OCI-LY3 (cell line): ENCODE results near the gene ABCC8.

ENCODE experiments used
- H2AFZ ChIP-seq: fragments of 200-600, 300-600 bp; shearing (Covaris generic); 2 replicates; pipeline ENCODE4 v1.6.0; 2014; ENCODE audit warnings: antibody characterized with exemption, low read depth, low read length
- H3K27ac ChIP-seq: fragments of 200-600, 300-600 bp; sonication (generic); 2 replicates; pipeline ENCODE4 v1.5.1; 2014; ENCODE audit warnings: mild to moderate bottlenecking, low read length, moderate library complexity, mixed read lengths
- H3K27me3 ChIP-seq: fragments of 200-600, 300-600 bp; sonication (generic); 2 replicates; pipeline ENCODE4 v1.6.1; 2014; ENCODE audit warnings: low read depth, low read length, mixed read lengths
- H3K36me3 ChIP-seq: fragments of 200-600, 300-600 bp; sonication (generic); replicated peaks from 2 replicates; pipeline ENCODE3; 2014; ENCODE audit warnings: low read depth, low read length, mixed read lengths
- H3K4me1 ChIP-seq: fragments of 300-600, 200-600 bp; sonication (generic); 2 replicates; pipeline ENCODE4 v1.6.1; 2014; ENCODE audit warnings: low read length, mixed read lengths
- H3K4me2 ChIP-seq: fragments of 200-600, 300-600 bp; sonication (generic); 2 replicates; pipeline ENCODE4 v1.6.1; 2014; ENCODE audit warnings: low read length, mixed read lengths
- H3K4me3 ChIP-seq: fragments of 300-600, 200-600 bp; sonication (generic); 2 replicates; pipeline ENCODE4 v1.5.1; 2014; ENCODE audit warnings: antibody characterized with exemption, mild to moderate bottlenecking, low read length, moderate library complexity
- H3K79me2 ChIP-seq: fragments of 300-600, 200-600 bp; shearing (Covaris generic); 2 replicates; pipeline ENCODE4 v1.6.1; 2014; ENCODE audit warnings: mild to moderate bottlenecking, low read length, mixed read lengths
- H3K9ac ChIP-seq: fragments of 300-600, 200-600 bp; shearing (Covaris generic); 2 replicates; pipeline ENCODE4 v1.6.0; 2014; ENCODE audit warnings: mild to moderate bottlenecking, low read length, moderate library complexity
- H3K9me3 ChIP-seq: fragments of 200-600, 300-600 bp; shearing (Covaris generic); 2 replicates; pipeline ENCODE4 v1.6.1; 2014; ENCODE audit warnings: low read length, mixed read lengths; ENCODE audit not compliant: insufficient read depth
- H4K20me1 ChIP-seq: fragments of 200-600, 300-600 bp; sonication (generic); 2 replicates; pipeline ENCODE4 v1.6.1; 2016; ENCODE audit warnings: low read length, mixed read lengths; ENCODE audit not compliant: insufficient read depth
- CTCF ChIP-seq: fragments of 200-600, 300-600 bp; sonication (generic); IDR thresholded peaks from 2 replicates; pipeline ENCODE4 v1.5.1; 2014; ENCODE audit warnings: antibody characterized with exemption, low read length, low read depth
- EZH2phosphoT487 ChIP-seq: fragments of 200-600 bp; shearing (Covaris generic); IDR thresholded peaks from 2 replicates; pipeline ENCODE4 v1.6.1; 2018; ENCODE audit warnings: antibody characterized with exemption, mixed run types, low read depth

Gene ABCC8

GRCh38 chr11:17510507-17511206 lies 34.0 kb upstream of the ABCC8 start:
- H3K9ac ChIP-seq = no peak overlapping the region
- H3K27ac ChIP-seq = no peak overlapping the region
- peaks cover 71% of the 10 kb centered on the region for H3K27me3 ChIP-seq
- no peak overlapping the region for H3K4me2 ChIP-seq
- no peaks in the 10 kb centered on the region for H3K36me3 ChIP-seq
- no peak overlapping the region for H3K4me3 ChIP-seq
- H3K79me2 ChIP-seq = no peaks in the 10 kb centered on the region
- no peaks in the 10 kb centered on the region for H3K4me1 ChIP-seq
- no peaks in the 10 kb centered on the region for H4K20me1 ChIP-seq
- TF ChIP-seq EZH2phosphoT487 (no peak), CTCF (no peak)
- H3K9me3 ChIP-seq = no peaks in the 10 kb centered on the region
- no peak overlapping the region for H2AFZ ChIP-seq

GRCh38 chr11:17508791-17509190 lies 32.1 kb upstream of the ABCC8 start:
- Histone ChIP-seq H3K4me1 (no peaks in the 10 kb centered on the region), H3K27ac (no peak overlapping the region), H4K20me1 (no peaks in the 10 kb centered on the region), H3K36me3 (no peaks in the 10 kb centered on the region), H3K9ac (no peak overlapping the region), H3K4me3 (no peak overlapping the region), H3K9me3 (no peaks in the 10 kb centered on the region), H2AFZ (no peak overlapping the region), H3K27me3 (peaks cover 79% of the 10 kb centered on the region), H3K79me2 (no peaks in the 10 kb centered on the region), H3K4me2 (no peak overlapping the region)
- TF ChIP-seq EZH2phosphoT487 (no peak), CTCF (no peak)

- H3K27ac ChIP-seq = no peak overlapping the region
- TF ChIP-seq CTCF (no peak), EZH2phosphoT487 (no peak)
- no peak overlapping the region for H2AFZ ChIP-seq
- H3K4me3 ChIP-seq = no peak overlapping the region
- no peaks in the 10 kb centered on the region for H4K20me1 ChIP-seq
- H3K9me3 ChIP-seq = no peaks in the 10 kb centered on the region
- H3K9ac ChIP-seq = no peak overlapping the region
- H3K36me3 ChIP-seq = no peaks in the 10 kb centered on the region
- H3K4me2 ChIP-seq = no peak overlapping the region
- H3K79me2 ChIP-seq = no peaks in the 10 kb centered on the region
- peaks cover 75% of the 10 kb centered on the region for H3K27me3 ChIP-seq
- H3K4me1 ChIP-seq = no peaks in the 10 kb centered on the region
These were observed 31.7 kb upstream of the ABCC8 start for GRCh38 chr11:17508306-17508705.

GRCh38 chr11:17507773-17508172 lies 31.1 kb upstream of the ABCC8 start:
- Histone ChIP-seq H3K36me3 (no peaks in the 10 kb centered on the region), H3K79me2 (no peaks in the 10 kb centered on the region), H3K4me1 (no peaks in the 10 kb centered on the region), H3K27me3 (peaks cover 70% of the 10 kb centered on the region), H2AFZ (no peak overlapping the region), H3K4me2 (no peak overlapping the region), H3K4me3 (no peak overlapping the region), H3K27ac (no peak overlapping the region), H4K20me1 (no peaks in the 10 kb centered on the region), H3K9ac (no peak overlapping the region), H3K9me3 (no peaks in the 10 kb centered on the region)
- TF ChIP-seq EZH2phosphoT487 (no peak), CTCF (no peak)
